PC-3 (cell line): ENCODE data around the gene FAM135A. TPM values are rescaled to one million over a fixed set of nuclear protein-coding genes. Genes with fewer than 3 reads are reported as not detected.
"Not testable (repeated sequence)": the region's sequence is repeated elsewhere in the genome, so short reads cannot be mapped to it uniquely, and the experiment has no call there.

Experiments
- ATAC-seq: fragments of 200-7000 bp; cut with Tn5 transposase; 2 replicates; pipeline ENCODE4 v1.9.1; 2020; ENCODE audit warnings: mild to moderate bottlenecking, moderate library complexity
- BruUV-seq: library from RNA; stranded (reverse); fragments of 400-500 nt; replicated peaks from 2 replicates; lab custom pipeline; 2021; lab: Mats Ljungman, UMichigan
- CTCF ChIA-PET: fragments of 300-600 bp; sonication (Branson Sonifier 250); formaldehyde crosslinking; loops from one replicate; lab custom pipeline; 2022; ENCODE audit warnings: antibody characterized with exemption; lab: Charles Lee
- POLR2A ChIA-PET: fragments of 300-600 bp; sonication (Branson Sonifier 250); formaldehyde crosslinking; loops from one replicate; lab custom pipeline; 2022; ENCODE audit warnings: antibody characterized with exemption; ENCODE audit not compliant: unreplicated experiment; lab: Charles Lee
- DNase-seq: peaks from one replicate; pipeline ENCODE4 v3.0.0-alpha.2; 2015
- H2AFZ ChIP-seq: fragments of 300-600 bp; sonication (generic); 2 replicates; pipeline ENCODE4 v1.6.0; 2016; ENCODE audit warnings: antibody characterized with exemption, low read length
- H3F3A ChIP-seq: fragments of 300-600 bp; sonication (generic); one replicate; pipeline ENCODE4 v1.6.0; 2017; ENCODE audit warnings: antibody characterized with exemption, low read length, control low read depth, mild to moderate bottlenecking; ENCODE audit not compliant: unreplicated experiment
- H3K27ac ChIP-seq: fragments of 300-600 bp; sonication (generic); 2 replicates; pipeline ENCODE4 v1.5.1; 2016; ENCODE audit warnings: mild to moderate bottlenecking, low read length
- H3K27me3 ChIP-seq: fragments of 300-600 bp; sonication (generic); 2 replicates; pipeline ENCODE4 v1.6.1; 2016; ENCODE audit warnings: low read length, mixed read lengths
- H3K36me3 ChIP-seq: fragments of 300-600 bp; sonication (generic); 2 replicates; pipeline ENCODE4 v1.6.1; 2016; ENCODE audit warnings: low read depth, mixed run types, low read length, mixed read lengths
- H3K4me1 ChIP-seq: fragments of 300-600 bp; sonication (generic); 2 replicates; pipeline ENCODE4 v1.5.1; 2016; ENCODE audit warnings: low read length; ENCODE audit not compliant: insufficient read depth
- H3K4me2 ChIP-seq: fragments of 300-600 bp; sonication (generic); 2 replicates; pipeline ENCODE4 v1.6.0; 2016; ENCODE audit warnings: low read length
- H3K4me3 ChIP-seq: fragments of 300-600 bp; sonication (generic); 2 replicates; pipeline ENCODE4 v1.5.1; 2016; ENCODE audit warnings: mild to moderate bottlenecking, low read length, mixed read lengths
- H3K79me2 ChIP-seq: fragments of 300-600 bp; sonication (generic); 2 replicates; pipeline ENCODE4 v1.6.1; 2017; ENCODE audit warnings: low read length, mixed read lengths
- H3K9ac ChIP-seq: fragments of 300-600 bp; sonication (generic); 2 replicates; pipeline ENCODE4 v1.6.0; 2016; ENCODE audit warnings: mild to moderate bottlenecking, low read length
- H3K9me2 ChIP-seq: fragments of 300-600 bp; sonication (generic); replicated peaks from 2 replicates; pipeline ENCODE4 v1.6.1; 2016; ENCODE audit warnings: mixed run types, low read length, mixed read lengths
- H3K9me3 ChIP-seq: fragments of 300-600 bp; sonication (generic); 2 replicates; pipeline ENCODE4 v1.6.1; 2016; ENCODE audit warnings: low read length, mixed read lengths
- H4K20me1 ChIP-seq: fragments of 300-600 bp; sonication (generic); 2 replicates; pipeline ENCODE4 v1.6.1; 2016; ENCODE audit warnings: low read length, mixed read lengths
- EZH2 ChIP-seq: fragments of 300-600 bp; sonication (generic); IDR thresholded peaks from one replicate; pipeline ENCODE4 v1.6.1; 2017; ENCODE audit warnings: antibody characterized with exemption, mild to moderate bottlenecking, low read length; ENCODE audit not compliant: unreplicated experiment
- EZH2phosphoT487 ChIP-seq: fragments of 300-600 bp; sonication (generic); IDR thresholded peaks from 2 replicates; pipeline ENCODE4 v1.6.1; 2018; ENCODE audit warnings: mild to moderate bottlenecking, antibody characterized with exemption, low read length, borderline replicate concordance
- intact Hi-C: fragments of 100-400 bp; cut with micrococcal nuclease; formaldehyde crosslinking; loops from 2 replicates; pipeline ENCODE4 v1.9.0; 2023
- total RNA-seq: library from RNA; depleted of rRNA; stranded (reverse); fragments of >200 nt; gene quantifications from 2 replicates; pipeline ENCODE4 v1.2.3, GENCODE V29; 2014
- TF ChIP-seq, protein P1 (sequence below): fragments of 300-600 bp; sonication (generic); conservative IDR thresholded peaks from 2 replicates; pipeline ENCODE4 v1.5.1; 2017; ENCODE audit warnings: antibody characterized with exemption, low read depth, mild to moderate bottlenecking, low read length

FAM135A gene
- total RNA-seq, 1 experiment from 2014 or later = 18.1 TPM

DNA sequence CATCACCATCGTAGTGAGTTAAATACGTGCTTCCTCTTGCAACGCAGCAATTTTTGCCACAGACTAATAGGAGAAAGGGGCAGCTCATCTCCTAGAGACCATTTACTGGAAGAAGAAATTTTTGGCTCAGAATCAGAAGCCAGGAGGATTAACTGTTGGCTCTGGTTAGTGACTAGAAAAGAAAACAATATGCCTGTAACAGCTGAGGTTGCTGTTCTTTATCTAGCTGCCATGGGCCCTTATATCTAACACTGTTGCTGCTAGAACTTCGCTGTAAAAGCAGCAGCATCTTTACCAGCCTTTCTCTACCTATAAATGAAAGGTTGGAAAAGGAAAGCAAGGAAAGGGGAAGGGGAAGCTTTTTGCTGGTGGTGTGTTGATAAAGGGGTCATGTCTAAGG, 65.9 kb downstream of the FAM135A start:
- no peaks in the 10 kb centered on the region for H4K20me1 ChIP-seq
- H3K4me1 ChIP-seq = no peaks in the 10 kb centered on the region
- no peaks in the 10 kb centered on the region for H3K9me3 ChIP-seq
- no peaks in the 10 kb centered on the region for H3K79me2 ChIP-seq
- no peak for DNase-seq
- H3K27ac ChIP-seq = no peak overlapping the region
- POLR2A ChIA-PET = no interaction called here
- no peak overlapping the region for H3K4me3 ChIP-seq
- H2AFZ ChIP-seq = no peak overlapping the region
- ATAC-seq = no peak
- CTCF ChIA-PET = no interaction called here
- no peak overlapping the region for H3K4me2 ChIP-seq
- no peaks in the 10 kb centered on the region for H3F3A ChIP-seq
- no peak overlapping the region for H3K9ac ChIP-seq
- no peaks in the 10 kb centered on the region for H3K9me2 ChIP-seq
- H3K36me3 ChIP-seq = no peaks in the 10 kb centered on the region
- intact Hi-C loops = no loop called here
- no TSS peak for BruUV-seq
- H3K27me3 ChIP-seq = no peaks in the 10 kb centered on the region
- TF ChIP-seq, protein P1, sequence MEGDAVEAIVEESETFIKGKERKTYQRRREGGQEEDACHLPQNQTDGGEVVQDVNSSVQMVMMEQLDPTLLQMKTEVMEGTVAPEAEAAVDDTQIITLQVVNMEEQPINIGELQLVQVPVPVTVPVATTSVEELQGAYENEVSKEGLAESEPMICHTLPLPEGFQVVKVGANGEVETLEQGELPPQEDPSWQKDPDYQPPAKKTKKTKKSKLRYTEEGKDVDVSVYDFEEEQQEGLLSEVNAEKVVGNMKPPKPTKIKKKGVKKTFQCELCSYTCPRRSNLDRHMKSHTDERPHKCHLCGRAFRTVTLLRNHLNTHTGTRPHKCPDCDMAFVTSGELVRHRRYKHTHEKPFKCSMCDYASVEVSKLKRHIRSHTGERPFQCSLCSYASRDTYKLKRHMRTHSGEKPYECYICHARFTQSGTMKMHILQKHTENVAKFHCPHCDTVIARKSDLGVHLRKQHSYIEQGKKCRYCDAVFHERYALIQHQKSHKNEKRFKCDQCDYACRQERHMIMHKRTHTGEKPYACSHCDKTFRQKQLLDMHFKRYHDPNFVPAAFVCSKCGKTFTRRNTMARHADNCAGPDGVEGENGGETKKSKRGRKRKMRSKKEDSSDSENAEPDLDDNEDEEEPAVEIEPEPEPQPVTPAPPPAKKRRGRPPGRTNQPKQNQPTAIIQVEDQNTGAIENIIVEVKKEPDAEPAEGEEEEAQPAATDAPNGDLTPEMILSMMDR = no peak
- TF ChIP-seq EZH2phosphoT487 = no peak
- TF ChIP-seq EZH2 = no peak

DNA sequence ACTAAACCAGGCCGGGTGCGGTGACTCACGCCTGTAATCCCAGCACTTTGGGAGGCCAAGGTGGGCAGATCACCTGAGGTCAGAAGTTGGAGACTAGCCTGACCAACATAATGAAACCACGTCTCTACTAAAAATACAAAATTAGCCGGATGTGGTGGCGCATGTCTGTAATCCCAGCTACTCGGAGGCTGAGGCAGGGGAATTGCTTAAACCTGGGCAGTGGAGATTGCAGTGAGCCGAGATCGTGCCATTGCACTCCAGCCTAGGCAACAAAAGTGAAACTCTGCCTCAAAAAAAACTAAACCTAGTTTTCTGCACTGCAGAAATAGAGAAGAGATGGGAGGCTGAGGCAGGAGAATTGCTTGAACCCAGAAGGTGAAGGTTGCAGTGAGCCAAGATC, 73.3 kb downstream of the FAM135A start:
- H3K79me2 ChIP-seq, H3K4me1 ChIP-seq, H3K9me3 ChIP-seq, H3K4me2 ChIP-seq, H3K27ac ChIP-seq, H2AFZ ChIP-seq, H3K9me2 ChIP-seq, ATAC-seq, CTCF ChIA-PET, H3K27me3 ChIP-seq, H3F3A ChIP-seq, POLR2A ChIA-PET, H3K9ac ChIP-seq, intact Hi-C loops, DNase-seq, H3K4me3 ChIP-seq, BruUV-seq, H3K36me3 ChIP-seq, H4K20me1 ChIP-seq: not testable (repeated sequence)

DNA sequence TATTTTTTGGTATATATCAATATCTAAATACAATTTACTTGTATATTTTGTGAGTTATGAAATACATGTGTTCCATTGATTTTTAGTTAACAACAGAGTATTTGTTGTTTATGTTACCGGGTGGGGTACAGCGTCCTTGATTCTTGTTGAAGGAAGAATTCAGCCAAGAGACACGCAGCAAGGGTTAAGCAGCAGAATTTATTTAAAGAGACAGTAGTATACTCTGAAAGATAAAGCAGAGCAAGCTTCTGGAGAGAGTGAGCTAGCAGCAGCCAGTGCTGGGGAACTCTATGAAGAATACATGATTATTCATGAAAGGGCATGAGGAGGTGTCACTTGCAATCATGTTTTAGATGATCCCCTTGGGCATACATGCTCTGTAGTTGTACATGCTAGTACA, 76.1 kb downstream of the FAM135A start:
- ChIA-PET CTCF (no interaction called here), POLR2A (no interaction called here)
- no TSS peak for BruUV-seq
- Histone ChIP-seq H3K4me1 (no peaks in the 10 kb centered on the region), H3K27ac (no peak overlapping the region), H3K4me2 (no peak overlapping the region), H3K27me3 (no peaks in the 10 kb centered on the region), H3K79me2 (no peaks in the 10 kb centered on the region), H4K20me1 (no peaks in the 10 kb centered on the region), H3K36me3 (no peaks in the 10 kb centered on the region), H2AFZ (no peak overlapping the region), H3F3A (no peaks in the 10 kb centered on the region), H3K9me3 (no peaks in the 10 kb centered on the region), H3K4me3 (no peak overlapping the region), H3K9me2 (no peaks in the 10 kb centered on the region), H3K9ac (no peak overlapping the region)
- DNase-seq (no peak), ATAC-seq (no peak)
- intact Hi-C loops = no loop called here
- TF ChIP-seq EZH2 (no peak), EZH2phosphoT487 (no peak)
- TF ChIP-seq, protein P1 = no peak
